AML-193 (cell line): ENCODE measurements around the gene KCNK15.

Source experiments
- DNase-seq, 2 experiments: peaks; one replicate each; lab custom pipeline; 2025; lab: John Stamatoyannopoulos, UW

Gene KCNK15

DNA sequence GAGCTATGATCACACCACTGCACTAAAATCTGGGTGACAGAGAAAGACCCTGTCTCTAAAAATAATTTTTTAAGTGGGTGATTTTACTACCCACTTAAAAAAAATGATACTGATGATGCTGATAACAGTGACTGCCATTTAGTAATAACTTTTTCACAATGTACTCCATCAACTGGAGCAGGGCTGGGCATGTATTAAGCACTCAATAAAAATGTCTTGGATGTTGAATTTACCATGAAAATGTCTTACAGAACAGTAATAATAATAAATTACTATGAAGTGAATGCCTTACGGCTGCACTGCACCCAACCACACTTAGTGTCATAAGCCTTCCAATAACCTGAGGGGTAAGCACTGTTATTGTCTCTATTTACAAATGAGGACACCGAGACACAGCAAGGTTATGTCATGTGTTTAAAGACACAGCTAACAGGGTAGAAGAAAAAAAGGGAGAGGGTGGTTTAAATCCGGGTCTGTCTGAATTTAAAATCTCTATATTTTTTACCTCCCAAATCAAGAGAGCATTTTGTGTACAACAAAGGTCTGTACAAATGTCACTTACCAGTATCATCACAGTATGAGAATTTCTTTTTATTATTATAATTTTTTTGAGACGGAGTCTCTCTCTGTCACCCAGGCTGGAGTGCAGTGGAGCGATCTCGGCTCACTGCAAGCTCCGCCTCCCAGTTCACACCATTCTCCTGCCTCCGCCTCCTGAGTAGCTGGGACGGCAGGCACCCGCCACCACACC, 43.2 kb downstream of the KCNK15 start:
- no peak for DNase-seq

DNA sequence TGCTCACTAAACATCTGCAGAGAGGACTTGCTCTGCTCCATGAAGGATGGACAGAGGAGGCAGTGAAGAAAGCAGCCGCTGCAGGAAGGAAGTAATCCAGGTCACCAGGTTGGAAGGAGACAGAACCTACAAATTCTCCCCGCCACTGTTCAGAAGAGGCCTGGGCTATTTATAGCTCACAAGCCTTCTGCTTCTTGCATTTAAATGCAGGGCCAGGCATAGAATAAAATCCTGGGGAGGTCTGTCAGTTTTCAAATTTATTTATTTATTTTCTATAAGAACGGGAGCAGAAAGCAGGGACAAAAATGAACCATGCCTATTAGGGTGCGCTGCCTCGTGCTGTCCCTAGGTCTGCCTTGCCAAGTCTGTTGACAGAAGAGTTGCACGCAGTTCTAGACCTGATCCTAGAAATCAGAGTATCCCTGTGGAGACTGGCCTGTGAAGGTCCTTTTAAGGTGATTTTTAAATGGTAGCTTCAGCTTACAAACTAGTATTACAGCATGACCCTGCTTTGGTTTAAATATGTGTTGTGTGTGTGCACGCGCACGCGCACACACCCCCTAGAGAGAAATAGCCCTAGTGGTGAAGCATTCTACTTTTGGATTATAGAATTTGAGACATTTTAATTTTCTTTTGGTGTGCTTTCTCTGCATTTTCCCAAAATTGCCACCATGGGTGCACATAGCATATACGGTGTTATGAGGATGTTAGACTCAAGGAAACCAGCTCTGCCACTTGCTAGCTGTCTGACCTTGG, 45.2 kb downstream of the KCNK15 start:
- DNase-seq: no peak

DNA sequence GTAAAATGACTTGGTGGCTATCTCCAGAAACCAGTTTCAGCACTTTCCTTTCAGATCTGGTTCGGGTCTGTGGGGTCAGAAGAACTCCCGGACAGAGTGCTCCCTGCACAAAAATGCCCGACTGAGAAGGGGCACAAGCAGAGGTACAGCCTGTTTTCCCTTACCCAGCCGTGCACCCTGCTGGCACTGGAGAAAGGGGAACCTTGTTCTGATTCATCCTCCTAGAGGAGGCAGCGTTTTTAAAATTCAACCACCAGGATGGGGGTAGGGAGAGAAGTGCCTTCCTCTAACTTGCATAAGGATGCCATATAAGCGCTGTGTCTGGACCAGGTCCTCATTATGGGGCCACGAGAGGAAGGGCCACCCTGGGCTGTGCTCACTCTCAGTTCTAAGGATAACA, 47.1 kb downstream of the KCNK15 start:
- no peak for DNase-seq

DNA sequence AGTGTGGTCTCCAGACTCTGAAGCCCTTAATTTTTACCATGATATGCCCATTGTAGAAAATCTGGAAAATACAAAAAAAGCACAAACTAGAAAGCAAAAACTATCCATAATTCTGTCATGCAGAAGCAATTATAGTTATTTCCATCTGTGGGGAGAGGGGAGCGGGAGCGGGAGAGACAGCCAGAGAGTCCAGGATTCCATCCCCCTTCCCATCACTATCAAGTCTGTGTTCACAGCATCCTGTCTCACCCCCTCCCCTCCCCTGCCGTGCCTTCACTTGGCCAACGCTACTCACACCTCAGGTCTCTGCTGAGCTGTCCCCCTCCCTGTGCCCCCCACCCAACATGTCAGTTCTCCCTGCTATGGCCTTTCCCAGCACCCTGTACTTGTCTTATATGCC, 50.2 kb downstream of the KCNK15 start:
- DNase-seq: no peak

DNA sequence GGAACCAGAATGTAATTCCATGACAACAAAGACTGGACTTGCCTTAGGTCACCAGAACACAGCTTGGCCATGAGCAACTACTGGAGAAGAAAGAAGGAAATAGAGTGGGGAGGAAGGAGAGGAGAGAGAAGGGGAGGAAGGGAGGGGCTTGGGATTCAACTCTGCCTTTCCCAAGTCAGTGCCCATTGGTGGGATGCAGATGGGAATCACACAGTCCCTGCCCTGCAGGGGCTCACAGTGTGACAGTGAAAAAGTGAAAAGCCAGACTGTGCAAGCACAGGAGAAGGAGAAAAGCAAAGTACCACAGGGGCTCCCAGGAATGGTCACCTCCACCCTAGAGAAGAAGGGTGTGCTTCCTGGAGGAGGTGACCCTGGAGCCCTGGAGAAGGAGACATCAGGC, 50.6 kb downstream of the KCNK15 start:
- no peak for DNase-seq

DNA sequence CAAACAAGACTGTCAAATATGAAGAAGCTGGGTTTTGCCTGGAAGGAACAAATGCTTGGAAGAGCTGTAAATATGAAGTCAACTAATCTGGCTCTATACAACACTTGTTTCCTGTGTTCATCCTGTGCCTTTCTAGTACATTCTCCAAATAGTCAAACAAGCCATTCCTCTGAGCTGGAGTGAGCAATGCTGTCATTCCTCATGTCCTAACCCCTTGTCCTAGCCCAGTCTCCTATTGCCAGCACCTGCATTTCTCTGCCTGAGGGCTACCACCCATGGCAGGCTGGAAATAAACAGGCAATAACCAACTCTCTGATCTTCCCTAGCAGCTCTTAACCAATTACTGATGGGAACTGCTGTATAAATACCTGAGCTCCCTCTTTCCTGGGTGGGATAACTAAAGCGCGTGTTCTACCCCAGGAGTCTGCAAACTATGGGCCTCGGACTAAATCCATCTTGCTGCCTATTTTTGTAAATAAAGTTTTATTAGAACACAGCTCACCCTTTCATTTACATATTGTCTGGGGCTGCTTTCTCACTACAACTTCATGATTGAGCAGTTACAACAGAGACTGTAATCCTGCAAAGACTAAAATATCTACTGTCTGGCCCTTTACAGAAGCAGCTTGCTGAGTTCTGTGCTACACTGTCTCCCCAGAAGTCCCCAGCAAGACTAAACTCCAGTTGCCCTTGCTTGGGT, 51.2 kb downstream of the KCNK15 start:
- no peak for DNase-seq

DNA sequence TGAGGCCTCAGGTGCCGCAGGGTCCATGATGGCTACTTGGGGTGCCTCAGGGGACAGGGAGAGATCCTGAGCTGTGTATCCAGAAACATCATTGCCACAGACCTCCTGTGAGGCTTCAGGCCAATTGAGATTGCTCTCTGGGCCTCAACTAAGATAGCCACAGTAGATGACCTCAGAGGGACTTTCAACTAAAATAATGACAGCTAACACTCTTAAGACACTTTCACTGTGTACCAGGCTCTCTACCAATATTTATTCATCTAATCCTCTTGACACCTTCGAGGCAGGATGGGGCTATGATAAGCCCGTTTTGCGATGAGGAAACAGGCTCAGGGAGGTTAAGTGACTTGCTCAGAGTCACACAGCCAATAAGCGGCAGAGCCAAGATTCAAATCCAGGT, 54.0 kb downstream of the KCNK15 start:
- DNase-seq: no peak

DNA sequence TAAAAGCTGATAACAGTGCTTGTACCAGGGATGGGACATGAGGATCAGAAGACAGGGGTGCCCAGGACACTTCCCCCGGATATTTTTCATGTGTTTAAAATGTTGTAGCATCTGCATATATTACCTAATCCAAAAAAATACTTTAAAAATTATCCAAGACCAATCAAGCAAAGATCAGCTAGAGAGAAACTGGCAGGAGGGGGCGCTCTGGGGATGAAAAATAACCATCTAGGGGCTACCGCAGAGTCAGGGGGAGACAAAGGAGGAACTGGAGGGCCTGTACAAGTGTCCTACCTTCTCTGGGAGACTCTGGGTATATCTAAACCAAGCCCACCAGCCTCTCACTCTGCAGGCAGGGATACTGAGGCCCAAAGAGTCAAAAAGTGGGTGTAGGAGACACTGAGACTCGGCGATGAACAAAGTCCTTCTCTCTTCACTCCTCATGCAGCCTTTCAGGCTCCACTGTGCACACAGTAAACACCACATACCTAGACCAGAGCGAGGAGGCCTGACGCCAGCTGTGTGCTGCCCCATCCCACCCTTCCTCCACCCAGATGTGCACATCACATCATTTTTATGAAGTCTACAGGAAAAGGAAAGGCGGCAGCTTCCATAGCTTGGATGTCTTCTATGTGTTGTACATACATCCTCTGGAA, 54.9 kb downstream of the KCNK15 start:
- DNase-seq: peak in 1 of 2 experiments; percentile 9
